Ishikawa (cell line): ENCODE measurements around the gene POGLUT3.
A peak's percentile ranks its signal among the peaks of the same experiment; 100 is the strongest.

ENCODE experiments used
- CEBPB ChIP-seq: IDR thresholded peaks from 2 replicates; pipeline ENCODE4 v1.6.1; 2012
- CREB1 ChIP-seq: IDR thresholded peaks from 2 replicates; pipeline ENCODE4 v1.6.1; 2012; ENCODE audit warnings: low read depth
- EGR1 ChIP-seq: IDR thresholded peaks from 2 replicates; pipeline ENCODE4 v1.6.1; 2012
- EP300 ChIP-seq: IDR thresholded peaks from 2 replicates; pipeline ENCODE4 v1.6.1; 2012; ENCODE audit warnings: borderline replicate concordance
- FOXM1 ChIP-seq: IDR thresholded peaks from 2 replicates; pipeline ENCODE4 v1.6.1; 2012; ENCODE audit warnings: low read depth, borderline replicate concordance
- MAX ChIP-seq: IDR thresholded peaks from 2 replicates; pipeline ENCODE4 v1.6.1; 2012
- NFIC ChIP-seq: IDR thresholded peaks from 2 replicates; pipeline ENCODE4 v1.6.1; 2012
- RAD21 ChIP-seq: IDR thresholded peaks from 2 replicates; pipeline ENCODE4 v1.6.1; 2012; ENCODE audit warnings: low read depth
- REST ChIP-seq: IDR thresholded peaks from 2 replicates; pipeline ENCODE4 v1.6.1; 2012; ENCODE audit warnings: low read depth, mild to moderate bottlenecking
- TAF1 ChIP-seq: IDR thresholded peaks from 2 replicates; pipeline ENCODE4 v1.6.1; 2012; ENCODE audit warnings: low read depth, mild to moderate bottlenecking
- TCF12 ChIP-seq: IDR thresholded peaks from 2 replicates; pipeline ENCODE4 v1.6.1; 2012; ENCODE audit warnings: low read depth
- TEAD4 ChIP-seq: IDR thresholded peaks from 2 replicates; pipeline ENCODE4 v1.6.1; 2012
- USF1 ChIP-seq: IDR thresholded peaks from 2 replicates; pipeline ENCODE4 v1.6.1; 2012
- YY1 ChIP-seq: IDR thresholded peaks from 2 replicates; pipeline ENCODE4 v1.6.1; 2012; ENCODE audit warnings: low read depth
- ZBTB7A ChIP-seq: IDR thresholded peaks from 2 replicates; pipeline ENCODE4 v1.6.1; 2012; ENCODE audit warnings: low read depth

POGLUT3 gene

GRCh38 chr11:108498816-108499408, 728 bp upstream of the POGLUT3 start:
- TF ChIP-seq NFIC (no peak), CREB1 (no peak), FOXM1 (no peak), EGR1 (no peak), EP300 (no peak), TAF1 (no peak), RAD21 (no peak), TCF12 (no peak), REST (no peak), MAX (no peak), ZBTB7A (no peak), YY1 (no peak), CEBPB (no peak)

DNA sequence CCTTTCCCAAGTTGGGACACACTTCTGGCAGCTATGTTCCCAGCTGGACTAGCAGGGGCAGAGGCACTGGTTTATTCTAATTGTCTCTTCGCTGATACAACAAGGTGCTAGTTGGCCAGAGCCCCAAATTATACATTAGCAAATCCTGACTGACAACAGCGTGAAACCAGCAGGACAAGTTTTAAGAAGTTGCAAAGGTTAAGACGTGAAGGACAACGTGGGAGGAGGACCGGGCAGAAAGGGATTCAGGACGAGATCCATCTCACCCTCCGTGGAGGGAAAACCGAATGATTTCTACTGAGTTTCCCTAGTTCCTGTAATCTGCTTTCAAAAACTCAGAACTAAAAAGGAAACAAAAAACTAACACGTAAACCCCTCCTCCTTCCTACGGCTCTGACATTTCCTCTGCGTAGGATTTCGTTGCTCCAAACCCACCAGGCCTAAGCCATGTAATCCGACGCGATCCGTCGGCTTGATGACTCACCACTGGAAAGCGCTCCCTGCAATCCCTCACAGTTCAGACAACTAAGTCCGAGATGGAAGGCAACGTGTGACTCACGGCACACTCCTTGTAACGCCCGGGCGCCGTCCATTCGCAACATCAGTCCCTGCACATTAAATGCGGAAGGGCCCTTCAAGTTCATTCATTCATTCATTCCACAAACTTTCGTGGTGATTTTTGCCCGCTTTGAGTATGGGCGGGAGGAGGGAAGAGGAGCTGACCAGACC, 703 bp downstream of the POGLUT3 start:
- TF ChIP-seq FOXM1 (no peak), USF1 (peak; percentile 34), MAX (peak; percentile 85), EP300 (peak; percentile 49; the same call in 1 of the 2 replicates), REST (no peak), CEBPB (no peak; the same call in 1 of the 2 replicates), YY1 (0 out of 2 replicates have a peak, but pooled peaks have one; percentile 30), TEAD4 (peak; percentile 49; the same call in 1 of the 2 replicates), RAD21 (0 out of 2 replicates have a peak, but pooled peaks have one; percentile 5), TCF12 (0 out of 2 replicates have a peak, but pooled peaks have one; percentile 14), NFIC (peak; percentile 53), TAF1 (peak; percentile 62), ZBTB7A (no peak; the same call in 1 of the 2 replicates), CREB1 (peak; percentile 69; the same call in 1 of the 2 replicates), EGR1 (peak; percentile 16; the same call in 1 of the 2 replicates)

DNA sequence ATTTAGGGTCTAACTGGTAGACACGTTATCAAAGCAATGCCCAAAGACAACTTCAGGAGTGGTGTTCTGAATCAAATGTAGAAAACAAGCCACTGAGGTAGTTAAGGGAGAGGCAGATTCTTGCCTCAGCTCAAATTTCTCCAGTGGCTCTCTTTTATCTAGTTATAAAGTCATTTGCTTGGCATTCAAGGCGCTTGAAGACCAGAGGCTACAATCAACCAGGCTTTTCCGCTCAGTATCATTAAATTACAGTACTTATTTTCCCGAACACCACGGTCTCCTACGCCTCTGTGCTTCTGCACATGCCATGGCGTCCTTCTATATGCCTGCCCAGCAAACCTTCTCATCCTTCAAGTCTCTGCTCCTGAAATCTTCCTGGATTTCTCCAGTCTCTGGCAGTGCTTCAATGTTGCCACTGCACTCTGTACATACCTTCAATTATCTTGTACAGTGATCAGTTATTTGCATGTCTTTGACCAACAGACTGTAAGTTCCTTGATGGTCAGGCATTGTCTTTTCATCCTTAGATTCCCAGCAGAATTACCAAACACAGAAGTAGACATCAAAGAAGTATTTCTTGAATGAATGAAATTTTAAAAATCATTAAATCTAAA, 1.4 kb downstream of the POGLUT3 start:
- TF ChIP-seq MAX (no peak), NFIC (no peak), CREB1 (no peak), REST (no peak), ZBTB7A (no peak), TAF1 (no peak), USF1 (no peak), YY1 (no peak), EGR1 (no peak), FOXM1 (no peak), CEBPB (no peak), TCF12 (no peak), EP300 (no peak)
